ENCODE measurements around the gene CCDC102A.

The CCDC102A gene

DNA sequence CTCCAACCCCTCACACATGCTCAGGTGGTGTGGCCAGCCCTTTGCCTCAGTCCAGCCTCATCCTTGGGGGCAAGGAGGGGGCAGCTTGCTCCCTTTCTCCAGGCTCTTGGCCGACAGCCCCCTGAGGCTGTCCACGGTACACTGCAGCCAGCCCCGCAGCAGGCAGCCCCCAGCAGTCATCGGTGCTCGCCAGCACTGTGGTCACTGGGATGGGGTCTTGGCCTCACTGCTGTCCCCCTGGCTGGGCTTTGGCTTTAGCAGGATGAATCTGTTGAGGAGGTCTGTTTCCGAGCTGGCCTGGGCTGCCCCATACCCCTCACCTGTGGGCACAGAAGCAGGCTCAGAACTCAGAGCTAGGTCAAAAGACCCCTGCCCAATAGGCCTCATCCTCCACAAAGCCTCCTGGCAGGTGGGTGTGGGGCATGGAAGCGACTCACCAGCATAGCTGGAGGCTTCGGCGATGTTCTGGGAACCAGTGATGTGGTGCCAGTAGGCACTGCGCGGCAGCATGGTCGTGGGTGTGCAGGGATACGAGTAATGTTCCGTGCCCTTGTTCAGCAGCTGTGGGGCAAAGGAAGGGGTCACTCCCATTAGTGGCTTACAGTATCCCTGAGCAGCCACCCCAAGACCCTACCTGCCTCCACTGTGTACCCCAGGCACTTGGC lies 63.1 kb downstream of the CCDC102A start:
- DNase-seq (ENCODE audit: low read depth), result no peak
- no peak overlapping the region for H3K4me3 ChIP-seq (replicated peaks; ENCODE audit: low read depth, low read length)
- no peak for TF ChIP-seq CTCF (IDR thresholded peaks at IDR 0.05; ENCODE audit: low read length, missing control alignments)

- no peak for DNase-seq (ENCODE audit: low read depth)
- no peak for TF ChIP-seq CTCF (IDR thresholded peaks at IDR 0.05; ENCODE audit: low read length, missing control alignments)
- no peak overlapping the region for H3K4me3 ChIP-seq (replicated peaks; ENCODE audit: low read depth, low read length)
Observed at GRCh38 chr16:57472665-57473060, 63.7 kb downstream of the CCDC102A start.

- no peak overlapping the region for H3K4me3 ChIP-seq (replicated peaks; ENCODE audit: low read depth, low read length)
- no peak for DNase-seq (ENCODE audit: low read depth)
- TF ChIP-seq CTCF (IDR thresholded peaks at IDR 0.05; ENCODE audit: low read length, missing control alignments), result no peak
Observed at GRCh38 chr16:57471852-57472664, 64.3 kb downstream of the CCDC102A start.

DNA sequence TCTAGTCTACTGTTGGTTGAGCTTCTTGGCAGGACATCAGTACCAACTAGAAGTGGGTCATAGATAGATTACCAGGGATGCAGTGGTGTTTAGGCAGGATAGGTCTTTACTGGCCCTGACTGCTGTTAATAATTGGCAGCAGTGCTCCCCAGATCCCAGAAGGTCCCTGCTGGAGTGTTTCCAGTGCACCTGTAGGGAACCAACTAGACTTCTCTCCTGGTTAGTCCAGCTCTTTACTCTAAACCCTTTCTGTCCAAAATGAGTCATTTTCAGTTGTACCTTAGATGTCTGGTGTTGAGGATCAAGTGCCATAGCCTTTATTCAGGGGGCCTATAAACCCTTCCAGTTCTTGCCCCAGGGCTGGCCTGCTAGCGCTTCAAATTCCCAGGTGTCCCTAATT lies 65.2 kb downstream of the CCDC102A start:
- DNase-seq (ENCODE audit: low read depth), result no peak
- H3K4me3 ChIP-seq (replicated peaks; ENCODE audit: low read depth, low read length), result no peak overlapping the region
- no peak for TF ChIP-seq CTCF (IDR thresholded peaks at IDR 0.05; ENCODE audit: low read length, missing control alignments)

- peak; percentile 81 for DNase-seq (ENCODE audit: low read depth)
- no peak overlapping the region for H3K4me3 ChIP-seq (replicated peaks; ENCODE audit: low read depth, low read length)
- no peak for TF ChIP-seq CTCF (IDR thresholded peaks at IDR 0.05; ENCODE audit: low read length, missing control alignments)
Observed at GRCh38 chr16:57470711-57471110, 65.7 kb downstream of the CCDC102A start.

GRCh38 chr16:57469917-57470470 lies 66.4 kb downstream of the CCDC102A start:
- H3K4me3 ChIP-seq (replicated peaks; ENCODE audit: low read depth, low read length), result no peak overlapping the region
- no peak for DNase-seq (ENCODE audit: low read depth)
- TF ChIP-seq CTCF (IDR thresholded peaks at IDR 0.05; ENCODE audit: low read length, missing control alignments), result no peak
